GM13977 (cell line): Measurements from ENCODE around the gene ATP2A2.

Source experiments
- DNase-seq: peaks from one replicate; pipeline ENCODE4 v3.0.0; 2012; ENCODE audit warnings: low spot score
- in situ Hi-C: fragments of 300-500 bp; cut with MboI; formaldehyde crosslinking; loops from one replicate; pipeline ENCODE4 v1.12.0; 2022; ENCODE audit warnings: low sequenced_read_pairs, low pct_unique_long_range_greater_than_20kb, mixed read lengths, inconsistent platforms; ENCODE audit not compliant: unreplicated experiment
- TF ChIP-seq, protein P1 (sequence below): IDR thresholded peaks from 2 replicates; pipeline ENCODE4 v1.5.1; 2012; ENCODE audit warnings: mild to moderate bottlenecking, control low read depth; ENCODE audit not compliant: insufficient read depth; ENCODE audit errors: extremely low read depth, missing control alignments

ATP2A2 gene

DNA sequence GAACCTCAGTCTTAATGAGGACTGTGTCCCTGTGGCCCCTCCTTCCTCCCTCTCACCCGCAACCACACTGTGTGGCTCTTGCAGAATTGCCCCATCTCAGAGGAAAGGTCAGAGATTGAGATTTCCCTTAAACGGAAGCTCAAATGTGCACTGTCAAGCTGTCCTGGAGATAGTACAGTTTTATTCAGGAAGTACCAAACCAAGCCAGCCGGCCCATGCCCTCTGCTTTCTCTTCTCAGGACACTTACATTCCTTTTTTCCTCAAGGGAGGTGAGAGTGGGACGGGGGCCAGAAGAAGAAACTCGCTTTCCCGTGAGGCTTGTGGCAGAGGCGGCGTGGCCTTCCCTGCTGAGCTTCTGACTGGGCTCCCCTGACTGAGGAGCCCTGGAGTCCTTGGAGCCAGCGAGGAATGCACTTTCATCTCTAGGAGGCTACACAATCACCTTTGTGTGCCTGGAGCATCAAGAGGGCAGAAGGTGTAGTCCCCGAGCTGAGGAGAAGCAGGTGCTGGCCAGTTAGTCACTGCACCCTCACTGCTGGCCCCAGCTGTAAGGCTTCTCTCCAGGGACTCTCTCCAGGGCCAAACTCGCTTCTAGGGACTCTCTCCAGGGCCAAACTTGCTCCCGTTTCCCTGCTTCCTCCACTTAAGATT is 24.1 kb upstream of the ATP2A2 start:
- in situ Hi-C loops, result no loop called here
- TF ChIP-seq, protein P1, sequence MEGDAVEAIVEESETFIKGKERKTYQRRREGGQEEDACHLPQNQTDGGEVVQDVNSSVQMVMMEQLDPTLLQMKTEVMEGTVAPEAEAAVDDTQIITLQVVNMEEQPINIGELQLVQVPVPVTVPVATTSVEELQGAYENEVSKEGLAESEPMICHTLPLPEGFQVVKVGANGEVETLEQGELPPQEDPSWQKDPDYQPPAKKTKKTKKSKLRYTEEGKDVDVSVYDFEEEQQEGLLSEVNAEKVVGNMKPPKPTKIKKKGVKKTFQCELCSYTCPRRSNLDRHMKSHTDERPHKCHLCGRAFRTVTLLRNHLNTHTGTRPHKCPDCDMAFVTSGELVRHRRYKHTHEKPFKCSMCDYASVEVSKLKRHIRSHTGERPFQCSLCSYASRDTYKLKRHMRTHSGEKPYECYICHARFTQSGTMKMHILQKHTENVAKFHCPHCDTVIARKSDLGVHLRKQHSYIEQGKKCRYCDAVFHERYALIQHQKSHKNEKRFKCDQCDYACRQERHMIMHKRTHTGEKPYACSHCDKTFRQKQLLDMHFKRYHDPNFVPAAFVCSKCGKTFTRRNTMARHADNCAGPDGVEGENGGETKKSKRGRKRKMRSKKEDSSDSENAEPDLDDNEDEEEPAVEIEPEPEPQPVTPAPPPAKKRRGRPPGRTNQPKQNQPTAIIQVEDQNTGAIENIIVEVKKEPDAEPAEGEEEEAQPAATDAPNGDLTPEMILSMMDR, result no peak
- DNase-seq, result no peak

DNA sequence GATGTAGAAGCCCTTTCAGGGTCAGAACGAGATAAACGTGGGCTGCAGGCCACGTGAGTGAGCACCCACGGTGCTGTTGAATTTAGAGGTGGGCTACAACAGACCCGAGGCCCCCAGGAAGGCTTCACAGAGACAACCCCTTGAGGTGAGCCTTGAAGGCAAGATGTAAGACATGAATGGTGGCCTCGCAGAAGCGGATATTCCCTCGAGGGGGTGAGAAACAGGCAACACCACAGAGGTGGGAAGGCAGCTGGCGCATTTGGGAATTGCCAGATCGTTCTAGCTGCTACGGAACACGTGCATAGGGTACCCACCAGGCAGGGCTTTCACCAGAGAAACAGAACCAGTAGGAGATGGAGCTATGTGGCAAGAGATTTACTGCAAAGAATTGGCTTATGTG is 22.6 kb upstream of the ATP2A2 start:
- TF ChIP-seq, protein P1, result no peak
- DNase-seq, result no peak
- in situ Hi-C loops, result no loop called here

DNA sequence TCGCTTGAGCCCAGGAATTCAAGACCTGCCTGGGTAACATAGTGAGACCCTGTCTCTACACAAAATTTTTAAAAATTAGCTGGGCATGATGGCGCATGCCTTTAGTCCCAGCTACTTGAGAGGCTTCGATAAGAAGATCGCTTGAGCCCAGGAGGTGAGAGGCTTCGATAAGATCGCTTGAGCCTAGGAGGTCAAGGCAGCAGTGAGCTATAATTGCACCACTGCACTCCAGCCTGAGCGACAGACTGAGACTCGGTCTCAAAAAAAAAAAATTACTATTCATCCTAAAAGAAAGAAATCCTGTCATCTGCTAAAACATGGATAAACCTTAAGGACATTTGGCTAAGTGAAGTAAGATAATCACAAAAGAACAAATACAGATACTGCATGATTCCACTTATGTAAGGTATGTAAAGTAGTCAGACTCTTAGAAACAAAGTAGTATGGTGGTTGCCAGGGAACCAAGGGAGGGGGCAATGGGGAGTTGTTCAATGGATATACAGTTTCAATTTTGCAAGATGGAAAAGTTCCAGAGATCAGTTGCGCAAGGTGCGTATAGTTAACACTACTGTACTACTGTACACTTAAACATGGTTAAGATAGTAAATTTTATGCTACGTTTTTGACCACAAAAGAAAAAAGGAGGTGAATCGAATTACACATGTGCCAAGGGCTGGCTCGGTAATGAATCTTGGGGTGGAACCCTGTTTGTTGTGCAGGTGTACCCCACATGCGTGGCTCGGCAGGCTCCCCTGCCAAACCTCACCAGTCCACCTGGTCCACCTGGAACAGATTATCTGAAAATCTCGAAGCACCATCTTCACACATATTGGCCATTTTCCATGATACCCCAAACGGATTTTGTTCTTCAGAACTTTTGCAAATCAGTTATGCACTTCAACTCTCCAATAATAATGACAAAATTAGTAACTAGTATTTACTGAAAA is 18.3 kb upstream of the ATP2A2 start:
- in situ Hi-C loops, result no loop called here
- TF ChIP-seq, protein P1, result no peak
- DNase-seq, result no peak

DNA sequence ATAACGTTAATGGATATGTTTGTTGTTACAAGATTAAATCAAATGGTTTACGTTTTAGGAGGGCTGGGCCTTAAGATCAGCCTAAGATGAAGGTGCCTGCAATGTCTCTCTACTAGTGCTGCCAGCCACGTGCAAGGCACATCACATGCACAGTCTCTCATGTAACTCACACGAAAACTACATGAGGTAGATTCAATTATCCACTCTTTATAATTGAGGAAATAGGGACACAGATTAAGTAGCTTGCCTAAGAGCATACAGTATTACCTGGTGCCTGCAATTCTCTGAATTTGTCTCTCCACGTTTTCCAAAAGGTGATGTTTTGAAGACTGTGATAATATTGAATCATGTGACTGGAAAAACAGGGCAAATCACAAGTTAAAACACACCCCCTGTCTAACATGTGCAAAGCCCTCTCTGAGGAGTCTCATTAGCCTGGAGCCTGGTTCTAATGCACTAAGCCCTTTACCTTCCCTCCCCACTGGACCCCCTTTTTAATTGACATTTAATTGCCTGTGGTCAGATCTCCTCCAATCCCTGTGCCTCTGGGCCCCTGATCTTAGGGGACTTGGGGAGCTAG is 14.6 kb upstream of the ATP2A2 start:
- no peak for DNase-seq
- TF ChIP-seq, protein P1, result no peak
- in situ Hi-C loops, result no loop called here

DNA sequence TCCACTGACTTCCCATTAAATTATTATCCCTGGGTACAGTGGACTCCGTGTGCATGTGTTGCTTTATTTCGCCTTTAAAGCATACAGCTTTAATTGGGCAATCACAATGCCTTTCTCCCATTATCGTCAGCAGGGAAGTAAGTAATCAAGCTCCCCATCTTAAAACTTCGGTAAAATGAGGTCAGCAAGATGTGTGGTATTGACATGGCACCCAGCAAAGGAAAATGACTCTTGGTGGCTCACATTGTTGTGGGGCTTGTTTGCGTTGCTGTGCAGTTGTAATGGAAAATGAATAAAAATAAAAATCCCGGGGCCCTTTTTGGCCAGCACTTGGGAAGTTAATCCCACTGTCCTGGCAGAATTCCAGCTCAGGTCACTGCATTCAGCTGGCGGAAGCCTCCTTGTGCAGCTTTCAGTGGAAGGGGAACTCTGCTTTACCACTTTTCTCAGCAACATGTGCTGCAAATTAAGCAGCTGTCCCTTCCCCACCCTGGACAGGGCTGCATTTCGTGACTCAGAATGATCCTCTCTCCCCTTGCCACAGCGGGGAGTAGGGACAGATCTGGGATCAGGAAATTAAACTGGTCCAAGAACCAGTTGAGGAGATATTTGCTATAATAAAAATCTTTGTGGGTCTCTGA is 13.9 kb upstream of the ATP2A2 start:
- DNase-seq, result no peak
- TF ChIP-seq, protein P1, result no peak
- in situ Hi-C loops, result no loop called here

DNA sequence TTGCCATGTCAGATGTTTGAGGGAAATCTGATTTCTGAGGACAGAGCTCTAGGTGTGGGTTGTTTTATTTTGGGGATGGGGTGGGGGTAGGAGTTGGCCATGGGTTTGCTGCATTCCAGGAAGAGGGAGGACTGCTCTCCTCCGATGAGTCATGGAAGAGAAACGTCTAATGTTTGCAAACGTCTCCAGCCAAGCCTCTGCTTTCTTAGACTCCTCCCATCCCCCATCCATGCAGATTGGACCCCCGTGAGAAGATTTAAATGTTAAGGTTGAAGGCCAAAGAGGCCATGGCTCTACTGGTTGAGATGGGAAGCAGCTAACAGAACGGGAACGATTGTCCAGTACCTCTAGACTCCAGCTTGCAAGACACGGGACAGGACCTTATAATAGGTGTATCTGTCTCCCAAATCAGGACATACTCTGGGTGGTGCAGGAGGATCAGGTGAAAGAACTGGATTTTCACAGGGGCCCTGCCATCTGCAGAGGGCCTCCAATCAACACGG is 11.4 kb upstream of the ATP2A2 start:
- no peak for DNase-seq

More for the DNA sequence above, 11.4 kb upstream of the ATP2A2 start:
- TF ChIP-seq, protein P1, result no peak
- in situ Hi-C loops, result no loop called here
